SK-N-SH (cell line): ENCODE measurements around the gene SPINK1. TPM values are rescaled to one million over a fixed set of nuclear protein-coding genes. Genes with fewer than 3 reads are reported as not detected.

Source experiments
- CTCF ChIA-PET: fragments of 300-600, 350-600 bp; formaldehyde crosslinking; extraction: SDS; loops from one replicate; lab custom pipeline; 2021; lab: Yijun Ruan, JAX
- POLR2A ChIA-PET: fragments of 350-600 bp; sonication (Branson Sonifier 250); formaldehyde crosslinking; extraction: SDS; loops from one replicate; lab custom pipeline; 2020; ENCODE audit warnings: antibody characterized with exemption, inconsistent platforms; lab: Yijun Ruan, JAX
- DNase-seq: peaks from one replicate; pipeline ENCODE4 v3.0.0; 2012
- H2AFZ ChIP-seq: fragments of 200-600 bp; sonication (generic); 2 replicates; pipeline ENCODE4 v1.8.1; 2016; ENCODE audit warnings: antibody characterized with exemption, mild to moderate bottlenecking, low read depth
- H3F3A ChIP-seq: fragments of 200-600 bp; sonication (generic); replicated peaks from 2 replicates; pipeline ENCODE3; 2016; ENCODE audit warnings: antibody characterized with exemption, mild to moderate bottlenecking; ENCODE audit not compliant: insufficient read depth
- H3K27ac ChIP-seq, 2 experiments: fragments of 200-500 bp in 1 of 2; fragments of 200-600 bp in 1 of 2; sonication (Bioruptor generic) in 1 of 2; sonication (generic), shearing (Covaris generic) in 1 of 2; 2 replicates each; pipeline versions ENCODE4 v1.5.1 to v1.6.1; 2014 to 2016; ENCODE audit warnings: low read depth in 2 of 2, inconsistent platforms in 1 of 2, low read length in 1 of 2, mild to moderate bottlenecking in 1 of 2, mixed read lengths in 1 of 2
- H3K27me3 ChIP-seq: fragments of 200-600 bp; sonication (generic), shearing (Covaris generic); 2 replicates; pipeline ENCODE4 v1.6.1; 2016; ENCODE audit warnings: mixed run types; ENCODE audit not compliant: insufficient read depth
- H3K36me3 ChIP-seq, 2 experiments: fragments of 200-500 bp in 1 of 2; fragments of 200-600 bp in 1 of 2; sonication (Bioruptor generic) in 1 of 2; sonication (generic) in 1 of 2; replicated peaks in 1 of 2; 2 replicates each; pipeline versions ENCODE3 to v1.5.1; 2014 to 2016; ENCODE audit warnings: low read length in 1 of 2, mild to moderate bottlenecking in 1 of 2; ENCODE audit not compliant: insufficient read depth in 2 of 2, control insufficient read depth in 1 of 2
- H3K4me1 ChIP-seq, 2 experiments: fragments of 200-500 bp in 1 of 2; fragments of 200-600 bp in 1 of 2; sonication (Bioruptor generic) in 1 of 2; sonication (generic), shearing (Covaris generic) in 1 of 2; 2 replicates each; pipeline versions ENCODE4 v1.5.1 to v1.6.1; 2014 to 2016; ENCODE audit warnings: low read depth in 1 of 2, low read length in 1 of 2, mixed run types in 1 of 2; ENCODE audit not compliant: insufficient read depth in 2 of 2, control insufficient read depth in 1 of 2
- H3K4me2 ChIP-seq: fragments of 200-600 bp; sonication (generic), shearing (Covaris generic); 2 replicates; pipeline ENCODE4 v1.6.1; 2017; ENCODE audit warnings: mixed run types
- H3K4me3 ChIP-seq, 2 experiments: fragments of 200-500 bp in 1 of 2; fragments of 200-600 bp in 1 of 2; sonication (Bioruptor generic) in 1 of 2; sonication (generic), shearing (Covaris generic) in 1 of 2; 2 replicates each; pipeline versions ENCODE4 v1.5.1 to v1.8.1; 2014 to 2016; ENCODE audit warnings: low read depth in 2 of 2, inconsistent platforms in 1 of 2, low read length in 1 of 2, mild to moderate bottlenecking in 1 of 2, mixed read lengths in 1 of 2, moderate library complexity in 1 of 2
- H3K79me2 ChIP-seq: fragments of 200-600 bp; sonication (generic); 2 replicates; pipeline ENCODE4 v1.8.1; 2017; ENCODE audit warnings: mild to moderate bottlenecking; ENCODE audit not compliant: insufficient read depth
- H3K9ac ChIP-seq: fragments of 200-600 bp; sonication (generic); 2 replicates; pipeline ENCODE4 v1.6.1; 2017; ENCODE audit warnings: mixed run types
- H3K9me2 ChIP-seq: fragments of 200-600 bp; sonication (generic); 2 replicates; pipeline ENCODE4 v1.6.1; 2017; ENCODE audit warnings: mixed run types
- H3K9me3 ChIP-seq: fragments of 200-600 bp; sonication (generic); 2 replicates; pipeline ENCODE4 v1.6.1; 2017; ENCODE audit warnings: mixed run types, mild to moderate bottlenecking, moderate library complexity
- H4K20me1 ChIP-seq: fragments of 200-600 bp; sonication (generic); 2 replicates; pipeline ENCODE4 v1.6.1; 2017; ENCODE audit warnings: mild to moderate bottlenecking, mixed run types; ENCODE audit not compliant: insufficient read depth
- GABPA ChIP-seq: IDR thresholded peaks from 2 replicates; pipeline ENCODE4 v1.4.0; 2012; ENCODE audit warnings: low read depth, mild to moderate bottlenecking
- MEF2A ChIP-seq: IDR thresholded peaks from 2 replicates; pipeline ENCODE4 v1.4.0; 2012; ENCODE audit warnings: low read depth, borderline replicate concordance
- POLR2AphosphoS5 ChIP-seq: IDR thresholded peaks from 2 replicates; pipeline ENCODE4 v1.6.1; 2012; ENCODE audit warnings: low read depth, low read length
- RXRA ChIP-seq: IDR thresholded peaks from 2 replicates; pipeline ENCODE4 v1.4.0; 2012; ENCODE audit warnings: low read depth, mild to moderate bottlenecking, borderline replicate concordance
- SIN3A ChIP-seq: IDR thresholded peaks from 2 replicates; pipeline ENCODE4 v1.6.1; 2012; ENCODE audit warnings: low read depth, mild to moderate bottlenecking, low read length, moderate library complexity, borderline replicate concordance
- TEAD4 ChIP-seq: IDR thresholded peaks from 2 replicates; pipeline ENCODE4 v1.4.0; 2012; ENCODE audit warnings: mild to moderate bottlenecking, borderline replicate concordance; ENCODE audit not compliant: insufficient read depth
- YY1 ChIP-seq: IDR thresholded peaks from 2 replicates; pipeline ENCODE4 v1.4.0; 2012; ENCODE audit warnings: low read depth, mild to moderate bottlenecking
- WGBS: methylation state at CpG from one replicate; pipeline ENCODE4 v1.1.6; 2017; ENCODE audit warnings: low lambda C conversion rate; 5-methylcytosine and 5-hydroxymethylcytosine counted together
- polyA plus RNA-seq, 3 experiments: library from polyadenylated mRNA; depleted of rRNA; stranded (reverse); fragments of >200 nt; gene quantifications; 2 replicates each; pipeline ENCODE4 v1.2.3, GENCODE V29; 2012
- TF ChIP-seq, protein P1 (sequence below): IDR thresholded peaks from 2 replicates; pipeline ENCODE4 v1.4.0; 2012; ENCODE audit warnings: low read depth

The SPINK1 gene
- polyA plus RNA-seq, 1 of the 3 experiments (the other 2 are of a cell fraction), result not detected

GRCh38 chr5:147813696-147814095, 17.8 kb downstream of the SPINK1 start:
- Histone ChIP-seq H3K9me2 (no peaks in the 10 kb centered on the region), H4K20me1 (no peaks in the 10 kb centered on the region), H3K4me3 (no peak overlapping the region), H3K4me1 (no peaks in the 10 kb centered on the region), H3K9me3 (0 out of 2 replicates have a peak, but pooled peaks cover 4% of the 10 kb centered on the region), H3K27me3 (no peaks in the 10 kb centered on the region), H3F3A (no peaks in the 10 kb centered on the region), H3K27ac (no peak overlapping the region), H2AFZ (no peak overlapping the region), H3K9ac (no peak overlapping the region), H3K4me2 (no peak overlapping the region), H3K36me3 (no peaks in the 10 kb centered on the region), H3K79me2 (no peaks in the 10 kb centered on the region)
- WGBS, result 22% methylated on average over 1 of the region's 1 CpG
- POLR2A ChIA-PET, result no interaction called here
- TF ChIP-seq MEF2A (no peak), POLR2AphosphoS5 (no peak), RXRA (no peak), SIN3A (no peak), GABPA (no peak), YY1 (no peak)
- TF ChIP-seq, protein P1, sequence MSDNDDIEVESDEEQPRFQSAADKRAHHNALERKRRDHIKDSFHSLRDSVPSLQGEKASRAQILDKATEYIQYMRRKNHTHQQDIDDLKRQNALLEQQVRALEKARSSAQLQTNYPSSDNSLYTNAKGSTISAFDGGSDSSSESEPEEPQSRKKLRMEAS, result no peak
- no peak for DNase-seq
- CTCF ChIA-PET, result interaction anchor here (1.0 kb wide), 1 partner anchor 9 kb away, joined by 3 read pairs; no protein-coding TSS in a partner anchor

- no peaks in the 10 kb centered on the region for H3K9me3 ChIP-seq
- H2AFZ ChIP-seq, result no peak overlapping the region
- H3K79me2 ChIP-seq, result no peaks in the 10 kb centered on the region
- no peaks in the 10 kb centered on the region for H3K9me2 ChIP-seq
- no peak overlapping the region for H3K4me3 ChIP-seq
- no peaks in the 10 kb centered on the region for H3F3A ChIP-seq
- ChIA-PET POLR2A (no interaction called here), CTCF (interaction anchor here (1.2 to 3.2 kb wide), 3 partner anchors 13 to 182 kb away, joined by 3 to 22 read pairs (median 7); no protein-coding TSS in a partner anchor)
- TF ChIP-seq TEAD4, result no peak
- H3K9ac ChIP-seq, result no peak overlapping the region
- WGBS, result 16% methylated on average over 5 of the region's 5 CpGs
- H3K4me2 ChIP-seq, result no peak overlapping the region
- no peak overlapping the region for H3K27ac ChIP-seq
- no peaks in the 10 kb centered on the region for H4K20me1 ChIP-seq
- no peaks in the 10 kb centered on the region for H3K36me3 ChIP-seq
- no peaks in the 10 kb centered on the region for H3K27me3 ChIP-seq
- no peaks in the 10 kb centered on the region; a peak in 1 of 4 replicates for H3K4me1 ChIP-seq
- DNase-seq, result no peak
Measured at GRCh38 chr5:147809830-147810666, 21.4 kb downstream of the SPINK1 start.

DNA sequence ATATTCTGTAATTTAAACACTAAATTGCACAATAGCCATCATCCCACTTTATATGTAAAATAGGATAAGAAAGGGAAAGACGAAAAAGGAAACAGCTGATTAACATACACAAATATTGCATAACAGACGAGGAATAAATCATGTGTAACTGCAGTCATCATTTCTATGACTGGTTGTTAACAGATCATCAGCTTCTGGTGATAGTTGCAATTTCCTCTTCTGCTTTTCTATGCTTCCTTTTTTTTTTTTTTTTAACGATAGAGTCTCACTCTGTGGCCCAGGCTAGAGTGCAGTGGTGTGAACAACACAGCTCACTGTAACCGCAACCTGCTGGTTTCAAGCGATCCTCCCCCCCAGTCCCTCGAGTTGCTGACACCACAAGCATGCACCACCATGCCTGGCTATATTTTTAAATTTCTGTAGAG, 26.4 kb downstream of the SPINK1 start:
- Histone ChIP-seq H3K9me3 (no peaks in the 10 kb centered on the region), H3K9me2 (no peaks in the 10 kb centered on the region), H2AFZ (no peak overlapping the region), H3K27ac (no peak overlapping the region)
- POLR2A ChIA-PET, result no interaction called here
- CTCF ChIA-PET, result interaction anchor here (1.1 to 3.3 kb wide), 3 partner anchors 18 to 177 kb away, joined by 3 to 24 read pairs (median 18); no protein-coding TSS in a partner anchor
- no peak for TF ChIP-seq RXRA
- TF ChIP-seq, all 33 proteins: peak for 0
- no peaks in the 10 kb centered on the region for H3K27me3 ChIP-seq
- WGBS, result 52% methylated on average over 6 of the region's 6 CpGs
- H3K9ac ChIP-seq, result no peak overlapping the region
- H3K4me2 ChIP-seq, result no peak overlapping the region
- DNase-seq, result no peak
- peaks cover 0 to 11% of the 10 kb centered on the region in 2 experiments; a peak in 2 of 4 replicates for H3K4me1 ChIP-seq
- no peaks in the 10 kb centered on the region for H4K20me1 ChIP-seq
- H3F3A ChIP-seq, result no peaks in the 10 kb centered on the region
- H3K36me3 ChIP-seq, result no peaks in the 10 kb centered on the region
- H3K4me3 ChIP-seq, result no peak overlapping the region
- no peaks in the 10 kb centered on the region for H3K79me2 ChIP-seq
